GF-D8 (cell line): ENCODE results near the gene CELF1.

Experiments used
- DNase-seq: peaks from one replicate; lab custom pipeline; 2025; lab: John Stamatoyannopoulos, UW

CELF1 gene

GRCh38 chr11:47447906-47448305 is 105.0 kb downstream of the CELF1 start:
- DNase-seq = no peak

DNA sequence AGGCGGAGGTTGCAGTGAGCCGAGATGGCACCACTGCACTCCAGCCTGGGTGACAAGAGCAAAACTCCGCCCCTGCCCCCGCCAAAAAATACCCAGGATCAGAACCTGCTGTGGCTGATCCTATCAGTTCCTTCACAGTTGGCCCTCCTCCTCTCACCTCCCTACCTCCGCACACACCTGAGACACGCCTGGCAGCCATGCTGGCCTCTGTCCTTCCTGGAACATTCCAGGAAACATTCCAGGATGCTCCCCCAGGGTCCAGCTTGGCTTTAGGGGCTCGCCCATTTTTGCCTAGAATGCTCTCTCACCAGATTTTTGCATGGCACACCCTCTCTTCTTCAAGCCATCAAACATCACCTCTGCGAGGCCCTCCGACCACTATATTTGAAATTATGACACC is 106.1 kb downstream of the CELF1 start:
- no peak for DNase-seq

DNA sequence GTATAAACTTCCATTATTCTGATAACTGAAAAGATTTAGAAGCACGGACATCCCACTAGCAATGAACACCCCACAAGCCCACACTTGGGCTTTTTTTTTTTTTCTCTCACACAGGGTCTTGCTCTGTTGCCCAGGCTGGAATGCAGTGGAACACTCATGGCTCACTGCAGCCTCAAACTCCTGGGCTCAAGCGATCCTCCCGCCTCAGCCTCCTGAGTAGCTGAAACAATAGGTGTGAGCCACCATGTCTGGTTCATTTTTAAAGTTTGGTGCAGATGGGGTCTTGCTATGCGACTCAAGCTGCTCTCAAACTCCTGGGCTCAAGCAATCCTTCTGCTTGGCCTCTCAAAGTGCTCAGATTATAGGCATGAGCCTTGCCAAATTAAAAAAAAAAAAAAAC is 107.1 kb downstream of the CELF1 start:
- no peak for DNase-seq

GRCh38 chr11:47443817-47444216 is 109.1 kb downstream of the CELF1 start:
- no peak for DNase-seq

GRCh38 chr11:47443028-47443700 is 109.8 kb downstream of the CELF1 start:
- DNase-seq = no peak

- DNase-seq = no peak
Observed at GRCh38 chr11:47442514-47442913, 110.4 kb downstream of the CELF1 start.

GRCh38 chr11:47441421-47441820 is 111.5 kb downstream of the CELF1 start:
- DNase-seq = no peak

DNA sequence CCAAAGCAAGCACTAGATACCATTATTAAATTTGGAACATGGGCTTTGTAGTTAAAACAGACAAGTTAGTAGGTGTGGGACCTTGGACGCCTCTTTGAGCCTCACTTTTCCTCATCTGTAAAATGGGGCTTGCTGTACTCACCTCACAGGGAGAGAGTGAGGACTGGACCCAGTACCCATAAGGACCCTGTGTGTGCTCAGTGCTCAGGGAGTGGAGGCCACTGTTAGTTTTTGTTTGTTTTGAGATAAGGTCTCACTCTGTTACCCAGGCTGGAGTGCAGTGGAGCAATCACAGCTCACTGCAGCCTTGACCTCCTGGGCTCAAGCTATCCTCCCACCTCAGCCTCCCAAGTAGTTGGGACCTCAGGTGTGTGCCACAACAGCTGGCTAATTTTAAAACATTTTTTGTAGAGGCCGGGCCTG is 112.9 kb downstream of the CELF1 start:
- no peak for DNase-seq

GRCh38 chr11:47438721-47439120 is 114.2 kb downstream of the CELF1 start:
- DNase-seq = no peak

DNA sequence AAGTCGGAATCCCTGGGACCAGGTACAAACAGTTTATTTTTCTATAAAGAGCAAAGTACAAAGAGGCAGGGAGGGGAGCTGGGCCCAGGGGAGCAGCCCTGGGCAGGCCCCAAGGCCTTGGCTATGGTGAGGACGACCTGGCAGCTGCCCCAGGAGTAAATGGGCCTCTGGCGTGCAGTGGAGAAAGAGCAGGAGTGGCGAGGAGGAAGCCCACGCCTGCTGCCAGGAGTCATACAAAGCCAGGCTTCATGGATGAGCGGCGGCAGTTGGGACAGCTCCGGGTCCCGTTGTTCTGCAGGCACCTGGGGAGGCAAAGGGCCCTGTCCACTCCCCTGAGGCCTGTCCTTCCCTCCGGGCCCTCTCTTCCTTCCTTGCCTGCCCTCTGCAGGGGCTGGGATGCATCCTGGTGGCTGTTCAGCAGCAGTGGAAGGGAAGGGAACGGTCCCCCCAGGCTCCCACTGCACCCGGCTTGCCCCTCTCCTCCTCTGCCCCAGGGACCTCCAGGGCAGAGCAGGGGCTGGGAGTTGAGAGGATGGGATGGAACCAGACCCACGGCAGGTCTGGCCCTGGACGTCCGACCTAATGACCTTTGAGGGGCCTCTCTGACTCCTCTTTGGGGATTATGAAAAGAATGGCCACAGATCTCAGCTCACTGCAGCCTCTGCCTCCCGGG is 115.0 kb downstream of the CELF1 start:
- DNase-seq = no peak

DNA sequence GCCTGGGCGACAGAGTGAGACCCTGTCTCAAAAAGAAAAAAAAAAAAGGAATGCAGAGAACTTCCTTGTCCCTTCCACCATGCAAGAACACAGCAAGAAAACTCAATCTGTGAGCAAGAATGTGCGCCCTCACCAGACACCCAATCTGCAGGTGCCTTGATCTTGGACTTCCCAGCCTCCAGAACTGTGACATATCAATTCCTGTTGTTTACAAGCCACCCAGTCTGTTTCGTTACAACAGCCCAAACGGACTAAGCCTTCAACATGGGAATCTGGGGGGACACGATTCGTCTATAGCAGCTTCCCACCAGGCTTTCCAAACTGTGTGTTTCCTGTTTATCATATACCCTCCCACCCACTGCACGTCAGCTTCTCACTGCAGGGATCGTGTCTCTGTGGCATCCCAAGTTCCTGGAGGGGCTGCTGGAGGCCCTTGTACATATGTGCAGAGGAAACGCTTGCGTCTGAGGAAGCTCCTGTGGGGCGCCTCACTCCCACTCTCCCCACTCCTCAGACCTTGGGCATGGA is 115.7 kb downstream of the CELF1 start:
- DNase-seq = no peak

GRCh38 chr11:47436726-47437125 is 116.2 kb downstream of the CELF1 start:
- no peak for DNase-seq

- no peak for DNase-seq
Observed at GRCh38 chr11:47435687-47436086, 117.2 kb downstream of the CELF1 start.

DNA sequence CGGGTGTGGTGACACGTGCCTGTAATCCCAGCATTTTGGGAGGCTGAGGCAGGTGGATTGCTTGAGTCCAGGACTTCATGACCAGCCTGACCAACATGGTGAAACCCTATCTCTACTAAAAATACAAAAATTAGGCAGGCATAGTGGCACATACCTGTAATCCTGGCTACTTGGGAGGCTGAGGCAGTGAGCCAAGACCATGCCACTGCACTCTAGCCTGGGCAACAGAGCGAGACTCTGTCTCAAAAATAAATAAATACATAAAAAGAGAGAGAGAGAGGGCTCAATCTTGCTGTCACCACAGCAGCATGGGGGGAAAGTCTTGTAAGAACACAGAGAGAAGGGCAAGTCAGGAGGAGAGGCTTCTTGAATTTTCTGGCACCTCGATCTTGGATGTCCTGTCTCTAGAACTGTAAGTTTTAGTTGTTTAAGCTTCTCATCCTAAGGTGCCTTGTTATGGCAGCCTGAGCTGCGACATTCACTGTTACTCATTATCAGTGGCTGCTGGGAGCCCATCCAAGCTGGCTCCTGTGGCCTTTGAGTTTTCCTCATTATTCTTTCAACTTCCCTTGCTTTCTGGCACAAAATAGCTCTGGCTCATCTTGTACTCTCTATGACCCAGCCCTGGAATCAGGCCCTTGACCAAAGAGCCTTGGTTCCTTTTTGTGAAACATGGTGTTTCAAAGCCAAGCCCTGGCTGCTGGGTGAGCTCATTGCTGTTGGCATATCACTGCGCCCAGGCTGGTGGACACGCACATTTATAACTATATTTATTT is 118.7 kb downstream of the CELF1 start:
- no peak for DNase-seq

DNA sequence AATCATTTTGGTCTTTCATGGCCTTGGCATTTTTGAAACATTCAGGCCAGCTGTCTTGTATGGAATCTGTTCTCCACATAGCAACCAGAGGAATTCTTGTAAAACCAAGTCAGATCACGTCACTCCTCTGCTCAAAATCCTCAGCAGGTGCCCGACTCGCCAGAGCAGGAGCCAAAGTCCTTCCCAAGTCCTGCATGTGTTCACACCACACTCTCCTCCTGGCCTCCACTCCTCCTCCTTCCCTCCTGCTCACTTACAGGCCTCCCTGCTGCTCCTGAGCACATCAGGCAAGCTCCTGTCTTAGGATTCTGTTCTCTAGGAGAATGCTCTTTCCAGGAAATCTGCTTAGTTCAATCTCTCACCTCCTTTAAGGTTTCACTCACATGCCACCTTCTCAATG is 119.8 kb downstream of the CELF1 start:
- DNase-seq = no peak

DNA sequence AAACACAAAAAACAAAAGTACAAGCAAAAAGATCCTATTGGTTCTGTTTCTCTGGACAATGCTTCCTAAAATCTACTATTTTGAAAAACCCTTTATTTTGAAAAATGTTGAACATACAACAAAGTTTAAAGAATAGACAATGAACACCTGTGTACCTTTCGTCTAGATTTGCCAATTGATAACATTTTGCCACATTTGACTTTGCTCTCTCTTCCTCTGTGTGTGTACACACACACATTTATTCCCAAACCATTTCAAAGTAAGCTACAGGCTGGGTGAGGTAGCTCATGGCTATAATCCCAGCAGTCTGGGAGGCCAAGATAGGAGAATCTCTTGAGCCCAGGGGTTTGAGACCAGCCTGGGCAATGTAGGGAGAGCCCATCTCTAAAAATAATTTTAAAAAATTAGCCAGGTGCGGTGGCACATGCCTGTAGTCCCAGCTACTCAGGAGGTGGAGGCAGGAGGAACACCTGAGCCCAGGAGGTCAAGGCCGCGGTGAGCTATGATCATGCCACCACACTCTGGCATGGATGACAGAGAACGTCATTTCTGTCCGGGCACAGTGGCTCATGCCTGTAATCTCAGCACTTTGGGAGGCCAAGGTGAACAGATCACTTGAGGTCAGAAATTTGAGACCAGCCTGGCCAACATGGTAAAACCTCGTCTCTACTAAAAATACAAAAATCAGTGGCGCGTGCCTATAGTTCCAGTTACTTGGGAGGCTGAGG is 121.4 kb downstream of the CELF1 start:
- no peak for DNase-seq

- no peak for DNase-seq
Observed at GRCh38 chr11:47430524-47430923, 122.4 kb downstream of the CELF1 start.

DNA sequence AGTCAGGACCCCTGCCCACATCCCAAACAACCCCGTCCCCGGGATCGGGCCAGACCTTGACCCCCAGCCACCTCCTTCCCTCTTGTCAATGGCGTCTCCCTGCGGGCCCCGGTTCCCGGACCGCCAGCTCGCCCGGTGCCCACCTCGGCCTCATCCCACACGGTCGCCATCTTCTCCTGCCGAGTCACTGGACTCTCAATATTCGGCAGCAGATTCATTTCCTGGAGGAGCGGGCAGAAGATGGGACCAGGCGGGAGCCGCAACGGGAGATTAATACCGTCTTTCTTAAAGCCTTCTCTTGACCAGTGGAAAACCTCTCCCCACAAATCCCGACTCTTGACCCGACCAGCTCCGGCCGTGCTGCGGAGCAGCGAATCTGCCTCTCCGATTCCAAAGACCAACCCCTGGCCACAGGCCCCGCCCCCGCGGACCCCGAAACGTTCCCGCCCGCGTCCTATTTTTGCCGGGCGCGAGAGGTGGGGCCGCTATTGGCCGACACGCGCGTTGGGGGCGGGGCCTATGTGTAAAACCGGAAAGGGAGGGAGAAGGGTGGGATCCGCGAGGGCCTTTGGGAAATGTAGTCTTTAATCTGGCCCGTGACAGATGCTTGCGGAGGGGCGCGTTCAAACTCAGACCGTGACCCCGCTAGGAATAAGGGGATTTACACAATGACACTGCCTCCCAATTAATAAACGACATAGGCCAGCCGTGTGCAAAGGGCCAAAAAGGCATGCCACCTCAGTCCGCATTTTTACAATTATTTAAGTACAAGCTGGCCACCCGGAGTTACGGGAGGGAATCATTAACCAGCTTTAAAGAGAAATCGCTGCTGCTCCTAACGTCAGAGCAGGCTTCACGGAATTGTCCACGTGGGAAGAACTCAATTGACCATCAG is 126.6 kb downstream of the CELF1 start, which contains the start of gene PSMC3:
PSMC3 (minus strand) TSS at position 378 of the 895 bp plus-strand sequence; CDS start at position 218, 160 bp downstream.
- peak; percentile 41 for DNase-seq

GRCh38 chr11:47425611-47426010 is 127.3 kb downstream of the CELF1 start:
- no peak for DNase-seq

- DNase-seq = no peak
Observed at GRCh38 chr11:47418454-47419259, 134.3 kb downstream of the CELF1 start.
